GM12872 (cell line): Measurements from ENCODE around the gene HPN.

Experiments used
- TF ChIP-seq, protein P1 (sequence below): IDR thresholded peaks from 3 replicates; pipeline ENCODE4 v1.5.1; 2011; ENCODE audit warnings: low read depth, mild to moderate bottlenecking, low read length, moderate library complexity; ENCODE audit not compliant: insufficient read depth

HPN gene

DNA sequence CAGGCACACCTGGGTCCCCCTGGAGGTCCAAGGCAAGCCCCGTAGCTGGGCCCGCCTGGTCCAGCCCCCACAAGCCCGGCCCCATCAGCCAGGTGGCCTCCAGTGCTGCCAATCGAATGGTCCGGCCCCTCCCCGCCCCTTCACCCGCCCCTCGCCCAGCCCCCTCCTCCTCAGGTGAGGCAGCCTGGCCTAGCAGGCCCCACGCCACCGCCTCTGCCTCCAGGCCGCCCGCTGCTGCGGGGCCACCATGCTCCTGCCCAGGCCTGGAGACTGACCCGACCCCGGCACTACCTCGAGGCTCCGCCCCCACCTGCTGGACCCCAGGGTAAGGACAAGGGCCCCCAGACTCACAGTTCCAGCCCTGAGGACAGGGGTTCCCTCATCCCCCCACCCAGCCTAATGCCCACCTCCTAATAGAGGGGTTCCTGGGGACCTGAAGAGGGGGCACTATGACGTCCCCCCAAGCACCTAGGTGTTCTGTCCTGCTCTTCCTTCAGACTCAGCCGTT is at the start of gene HPN:
Gene HPN, plus strand, starts transcription at position 174 of the 508 bp plus-strand sequence. CDS start 786 bp downstream, outside the sequence.
- TF ChIP-seq, protein P1, sequence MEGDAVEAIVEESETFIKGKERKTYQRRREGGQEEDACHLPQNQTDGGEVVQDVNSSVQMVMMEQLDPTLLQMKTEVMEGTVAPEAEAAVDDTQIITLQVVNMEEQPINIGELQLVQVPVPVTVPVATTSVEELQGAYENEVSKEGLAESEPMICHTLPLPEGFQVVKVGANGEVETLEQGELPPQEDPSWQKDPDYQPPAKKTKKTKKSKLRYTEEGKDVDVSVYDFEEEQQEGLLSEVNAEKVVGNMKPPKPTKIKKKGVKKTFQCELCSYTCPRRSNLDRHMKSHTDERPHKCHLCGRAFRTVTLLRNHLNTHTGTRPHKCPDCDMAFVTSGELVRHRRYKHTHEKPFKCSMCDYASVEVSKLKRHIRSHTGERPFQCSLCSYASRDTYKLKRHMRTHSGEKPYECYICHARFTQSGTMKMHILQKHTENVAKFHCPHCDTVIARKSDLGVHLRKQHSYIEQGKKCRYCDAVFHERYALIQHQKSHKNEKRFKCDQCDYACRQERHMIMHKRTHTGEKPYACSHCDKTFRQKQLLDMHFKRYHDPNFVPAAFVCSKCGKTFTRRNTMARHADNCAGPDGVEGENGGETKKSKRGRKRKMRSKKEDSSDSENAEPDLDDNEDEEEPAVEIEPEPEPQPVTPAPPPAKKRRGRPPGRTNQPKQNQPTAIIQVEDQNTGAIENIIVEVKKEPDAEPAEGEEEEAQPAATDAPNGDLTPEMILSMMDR = no peak

DNA sequence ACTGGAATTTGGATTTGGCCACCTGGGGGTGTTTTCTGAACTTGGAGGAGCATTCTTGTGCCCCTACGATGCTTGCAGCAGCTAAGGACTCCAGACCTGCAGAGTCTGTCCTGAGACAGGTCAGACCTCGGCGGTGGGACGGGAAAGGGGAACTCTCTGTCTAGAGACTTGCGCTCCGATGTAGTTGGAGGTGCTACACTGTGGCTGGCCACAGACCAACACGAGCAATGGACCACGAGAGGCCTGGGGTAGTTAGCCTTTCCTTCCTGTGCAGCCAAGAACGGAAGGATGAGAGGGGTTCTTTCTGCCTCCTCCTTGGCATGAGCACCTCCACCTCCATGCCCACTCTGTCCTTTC is 47.3 kb upstream of the HPN start:
- TF ChIP-seq, protein P1 = no peak

DNA sequence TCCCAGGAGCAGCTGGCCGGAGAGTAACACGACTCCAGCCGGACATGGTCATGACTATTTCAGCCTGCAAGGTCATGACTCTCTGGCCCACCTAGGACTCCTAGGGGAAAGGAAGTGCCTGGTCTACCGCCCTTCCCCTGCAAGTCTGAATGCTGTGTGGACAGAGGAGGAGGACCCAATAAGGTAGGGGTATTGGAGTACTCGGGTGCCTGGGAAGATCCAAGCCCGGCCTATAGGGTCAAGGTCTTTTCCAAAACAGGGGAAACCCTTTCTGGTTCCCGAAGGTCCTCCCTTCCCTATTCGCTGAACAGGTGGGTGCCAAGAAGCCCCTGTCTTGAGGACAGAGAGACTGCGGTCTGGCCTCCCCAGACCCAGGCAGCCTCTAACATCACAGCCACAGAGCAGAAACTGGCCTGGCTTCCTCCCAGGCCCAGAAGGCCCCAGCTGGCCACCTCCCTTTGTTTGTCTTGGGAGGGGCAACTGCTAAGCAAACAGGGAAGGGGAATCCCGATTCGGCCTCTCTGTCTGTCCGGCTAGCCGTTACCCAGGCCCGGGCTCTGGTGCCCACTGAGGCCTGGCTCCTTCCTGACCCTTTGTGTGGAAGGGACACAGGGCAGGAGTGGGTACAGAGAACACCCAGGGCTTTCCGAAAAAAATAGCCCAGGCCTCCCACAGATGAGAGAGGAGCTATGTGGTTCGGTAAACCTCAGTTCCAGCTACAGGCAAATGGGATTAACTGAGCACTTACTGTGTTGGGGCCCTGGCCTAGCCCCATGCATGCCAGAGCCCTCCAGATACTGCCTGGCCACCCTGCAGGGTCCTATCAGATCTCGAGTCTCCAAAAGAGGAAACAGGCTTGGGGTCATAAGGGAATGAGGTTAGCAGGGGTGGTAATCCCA is 46.6 kb upstream of the HPN start:
- TF ChIP-seq, protein P1 = no peak

DNA sequence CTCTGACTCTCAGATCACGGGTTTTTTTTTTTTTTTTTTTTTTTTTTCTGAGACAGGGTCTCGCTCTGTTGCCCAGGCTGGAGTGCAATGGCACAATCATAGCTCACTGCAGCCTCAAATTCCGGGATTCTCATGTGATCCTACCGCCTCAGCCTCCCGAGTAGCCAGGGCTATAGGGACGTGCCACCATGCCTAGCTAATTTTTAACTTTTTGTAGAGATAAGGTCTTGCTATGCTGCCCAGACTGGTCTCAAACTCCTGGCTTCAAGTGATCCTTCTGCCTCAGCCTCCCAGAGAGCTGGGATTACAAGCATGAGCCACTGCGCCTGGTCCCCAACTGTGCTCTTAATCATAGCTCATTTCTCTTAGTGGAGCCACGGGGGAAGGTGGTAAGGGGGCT is 46.0 kb upstream of the HPN start:
- TF ChIP-seq, protein P1 = no peak

DNA sequence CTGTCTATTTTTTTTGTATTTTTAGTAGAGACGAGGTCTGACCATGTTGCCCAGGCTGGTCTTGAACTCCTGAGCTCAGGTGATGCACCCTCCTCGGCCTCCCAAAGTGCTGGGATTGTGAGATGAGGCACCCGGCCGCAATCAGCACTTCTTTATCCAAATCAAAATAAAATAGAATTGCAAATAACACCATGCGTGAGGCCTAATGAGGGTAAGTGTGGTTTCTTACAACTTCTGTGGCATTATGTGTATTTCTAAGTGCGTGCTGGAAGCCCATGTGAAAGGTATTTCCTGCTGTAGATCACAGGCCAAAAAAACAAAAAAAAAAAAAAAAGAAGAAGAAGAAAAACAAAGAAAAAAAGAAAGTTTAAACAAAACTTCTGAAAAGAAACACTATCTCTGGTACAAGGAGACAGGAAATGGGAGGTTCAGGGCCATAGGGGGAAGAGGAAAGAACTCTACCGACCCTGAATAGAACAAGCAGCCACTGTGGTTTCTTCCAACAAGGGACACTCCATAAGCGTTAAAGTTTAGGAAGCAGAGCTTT is 44.4 kb upstream of the HPN start:
- TF ChIP-seq, protein P1 = no peak

DNA sequence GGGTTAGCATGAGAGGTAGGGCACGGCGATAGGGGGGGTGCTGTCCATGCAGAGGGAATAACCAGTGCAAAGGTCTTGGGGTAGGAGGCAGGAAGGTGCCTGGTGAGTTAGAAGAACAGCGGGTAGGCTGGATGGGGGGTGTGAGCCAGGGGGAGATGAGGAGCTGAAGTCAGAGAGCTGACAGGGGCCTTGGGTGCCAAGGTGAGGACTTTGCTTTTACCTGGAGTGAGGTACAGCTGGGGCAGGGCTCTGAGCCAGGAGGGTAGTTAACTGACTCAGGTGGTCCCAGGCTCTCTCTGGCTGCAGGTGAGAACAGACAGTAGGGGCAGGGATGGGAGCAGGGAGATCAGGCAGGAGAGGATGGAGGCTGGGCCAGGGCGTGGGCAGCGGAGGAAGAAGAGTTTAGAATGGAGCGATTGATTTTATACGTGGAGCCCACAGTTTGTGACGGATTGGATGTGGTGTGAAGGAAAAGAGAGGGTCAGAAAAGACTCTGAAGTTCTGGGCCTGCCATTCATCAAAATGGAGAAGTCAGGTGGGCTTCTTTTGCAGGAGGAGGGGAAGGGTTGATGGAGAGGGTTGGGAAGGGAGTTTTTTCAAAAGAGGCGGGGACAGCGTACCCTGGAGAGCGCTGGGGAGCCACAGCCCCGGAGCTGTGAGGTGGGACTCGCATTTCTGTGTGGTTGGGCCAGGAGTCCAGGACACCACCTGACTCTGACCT is 42.6 kb upstream of the HPN start:
- TF ChIP-seq, protein P1 = no peak

DNA sequence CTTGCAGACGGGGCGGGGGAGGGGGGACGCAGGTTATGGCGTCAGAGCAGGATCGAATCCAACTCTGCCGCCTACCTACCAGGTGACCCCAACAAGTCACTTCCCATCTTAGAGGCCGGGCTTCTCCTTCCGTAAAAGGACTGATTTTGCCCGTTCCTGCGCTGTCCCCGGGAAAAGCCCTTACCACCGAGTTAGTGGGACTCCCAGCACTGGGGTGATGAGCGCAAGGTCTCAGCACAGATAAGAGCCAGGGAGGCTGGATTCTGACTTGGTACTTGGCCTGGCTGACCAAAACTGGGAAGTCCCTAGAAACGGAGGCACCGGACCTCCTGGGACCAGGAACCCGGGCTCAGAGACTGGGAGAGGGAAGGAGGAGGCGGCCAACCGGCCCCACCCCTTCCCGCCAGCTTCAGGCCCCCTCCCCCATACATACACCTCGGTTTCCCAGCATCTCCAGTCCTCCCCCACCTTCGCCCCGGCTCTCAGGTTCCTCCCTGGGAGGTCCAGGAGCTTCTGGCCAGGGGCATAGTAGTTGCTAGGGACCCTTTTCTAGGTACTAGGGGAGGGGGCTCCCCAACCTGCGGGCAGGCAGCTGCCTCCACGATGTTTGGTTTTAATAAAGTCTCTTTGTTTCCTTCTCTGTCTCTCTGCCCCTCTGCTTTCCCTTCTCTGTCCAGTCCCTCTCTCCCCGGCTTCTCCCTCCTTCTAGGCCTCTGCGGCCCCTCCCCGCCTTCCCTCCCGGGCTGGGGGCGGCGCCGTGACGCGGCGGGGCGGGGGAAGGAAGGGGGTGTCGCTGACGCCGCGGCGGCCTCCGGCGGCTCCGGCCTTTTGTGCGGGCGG is 41.8 kb upstream of the HPN start, which contains the start of gene GRAMD1A:
Gene GRAMD1A, plus strand, starts transcription at position 826 of the 840 bp plus-strand sequence. CDS start 156 bp downstream, outside the sequence.
- TF ChIP-seq, protein P1 = no peak
